Progenitor cell of endocrine pancreas (in vitro differentiated cells): Measurements from ENCODE around the gene CTNND1. TPM values are rescaled to one million over a fixed set of nuclear protein-coding genes. Genes with fewer than 3 reads are reported as not detected.

Source experiments
- DNase-seq: peaks from one replicate; pipeline ENCODE4 v3.0.0; 2021; ENCODE audit warnings: low spot score; ENCODE audit not compliant: unreplicated experiment
- H3K27ac Mint-ChIP-seq: 2 replicates; pipeline ENCODE4 v1.8.0; 2021; ENCODE audit warnings: mild to moderate bottlenecking, moderate library complexity, mixed read lengths
- H3K27me3 Mint-ChIP-seq: 2 replicates; pipeline ENCODE4 v1.8.0; 2021; ENCODE audit warnings: mixed read lengths
- H3K36me3 Mint-ChIP-seq: 2 replicates; pipeline ENCODE4 v1.8.0; 2022; ENCODE audit warnings: mixed read lengths; ENCODE audit not compliant: insufficient read depth
- H3K4me1 Mint-ChIP-seq: 2 replicates; pipeline ENCODE4 v1.8.0; 2021; ENCODE audit warnings: low read depth, mixed read lengths
- H3K4me3 Mint-ChIP-seq: 2 replicates; pipeline ENCODE4 v1.8.0; 2021; ENCODE audit warnings: low read depth, mild to moderate bottlenecking, moderate library complexity, mixed read lengths
- H3K9me3 Mint-ChIP-seq: 2 replicates; pipeline ENCODE4 v1.8.0; 2021; ENCODE audit warnings: low read depth, mixed read lengths
- total RNA-seq: library from RNA; stranded (reverse); gene quantifications from 2 replicates; pipeline ENCODE4 v1.2.1, GENCODE V29; 2021
- TF ChIP-seq, protein P1 (sequence below): fragments of 200-600 bp; sonication (generic); IDR thresholded peaks from one replicate; pipeline ENCODE4 v1.5.0; 2021; ENCODE audit warnings: antibody characterized with exemption, mild to moderate bottlenecking; ENCODE audit not compliant: unreplicated experiment

Gene CTNND1
- total RNA-seq, 1 donor from 2014 or later, result 367 TPM

DNA sequence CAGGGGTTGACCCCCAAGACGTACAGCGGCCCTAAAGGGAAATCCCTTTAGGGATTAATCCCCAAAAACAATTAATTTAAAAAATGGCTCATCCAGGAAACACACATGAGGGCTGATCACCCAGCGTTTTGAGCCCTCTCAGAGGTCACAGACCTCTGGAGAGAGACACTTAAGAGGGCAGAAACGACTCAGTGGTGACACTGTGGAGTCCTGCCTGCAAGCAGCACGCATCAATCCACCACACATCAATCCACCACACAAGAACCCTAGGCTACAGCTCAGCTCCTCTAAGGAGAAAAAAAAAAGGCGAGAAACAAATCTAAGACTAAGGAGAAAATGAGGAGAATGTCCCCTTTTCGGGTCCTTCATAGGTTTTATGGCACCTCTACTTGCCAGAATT lies 32.8 kb upstream of the CTNND1 start:
- H3K27me3 Mint-ChIP-seq, result no peaks in the 10 kb centered on the region
- DNase-seq, result no peak
- no peaks in the 10 kb centered on the region for H3K4me1 Mint-ChIP-seq
- no peaks in the 10 kb centered on the region for H3K9me3 Mint-ChIP-seq
- H3K36me3 Mint-ChIP-seq, result peaks cover 4% of the 10 kb centered on the region
- H3K27ac Mint-ChIP-seq, result peak overlapping the region; percentile 71
- no peak overlapping the region for H3K4me3 Mint-ChIP-seq
- TF ChIP-seq, protein P1, sequence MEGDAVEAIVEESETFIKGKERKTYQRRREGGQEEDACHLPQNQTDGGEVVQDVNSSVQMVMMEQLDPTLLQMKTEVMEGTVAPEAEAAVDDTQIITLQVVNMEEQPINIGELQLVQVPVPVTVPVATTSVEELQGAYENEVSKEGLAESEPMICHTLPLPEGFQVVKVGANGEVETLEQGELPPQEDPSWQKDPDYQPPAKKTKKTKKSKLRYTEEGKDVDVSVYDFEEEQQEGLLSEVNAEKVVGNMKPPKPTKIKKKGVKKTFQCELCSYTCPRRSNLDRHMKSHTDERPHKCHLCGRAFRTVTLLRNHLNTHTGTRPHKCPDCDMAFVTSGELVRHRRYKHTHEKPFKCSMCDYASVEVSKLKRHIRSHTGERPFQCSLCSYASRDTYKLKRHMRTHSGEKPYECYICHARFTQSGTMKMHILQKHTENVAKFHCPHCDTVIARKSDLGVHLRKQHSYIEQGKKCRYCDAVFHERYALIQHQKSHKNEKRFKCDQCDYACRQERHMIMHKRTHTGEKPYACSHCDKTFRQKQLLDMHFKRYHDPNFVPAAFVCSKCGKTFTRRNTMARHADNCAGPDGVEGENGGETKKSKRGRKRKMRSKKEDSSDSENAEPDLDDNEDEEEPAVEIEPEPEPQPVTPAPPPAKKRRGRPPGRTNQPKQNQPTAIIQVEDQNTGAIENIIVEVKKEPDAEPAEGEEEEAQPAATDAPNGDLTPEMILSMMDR, result no peak

DNA sequence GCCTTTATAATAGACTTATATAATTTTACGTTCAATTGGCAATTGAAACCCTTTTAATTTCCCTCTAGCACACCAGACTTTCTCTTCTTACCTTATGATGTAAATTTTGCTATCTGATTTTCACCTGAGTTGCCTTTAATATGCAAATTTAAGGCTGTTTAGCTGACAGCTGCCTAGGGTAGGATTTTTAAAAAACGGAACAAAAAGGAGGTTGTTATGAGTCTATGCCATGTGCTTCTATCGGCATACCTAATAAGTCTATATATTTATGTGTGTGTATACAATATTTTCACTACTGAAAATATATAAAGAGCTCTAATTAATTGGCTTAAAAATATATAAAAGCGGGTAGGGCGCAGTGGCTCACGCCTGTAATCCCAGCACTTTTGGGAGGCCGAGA lies 32.1 kb upstream of the CTNND1 start:
- H3K4me1 Mint-ChIP-seq, result no peaks in the 10 kb centered on the region
- H3K27me3 Mint-ChIP-seq, result no peaks in the 10 kb centered on the region
- no peak for DNase-seq
- H3K36me3 Mint-ChIP-seq, result peaks cover 4% of the 10 kb centered on the region
- no peak overlapping the region for H3K27ac Mint-ChIP-seq
- no peaks in the 10 kb centered on the region for H3K9me3 Mint-ChIP-seq
- TF ChIP-seq, protein P1, result no peak
- H3K4me3 Mint-ChIP-seq, result no peak overlapping the region

DNA sequence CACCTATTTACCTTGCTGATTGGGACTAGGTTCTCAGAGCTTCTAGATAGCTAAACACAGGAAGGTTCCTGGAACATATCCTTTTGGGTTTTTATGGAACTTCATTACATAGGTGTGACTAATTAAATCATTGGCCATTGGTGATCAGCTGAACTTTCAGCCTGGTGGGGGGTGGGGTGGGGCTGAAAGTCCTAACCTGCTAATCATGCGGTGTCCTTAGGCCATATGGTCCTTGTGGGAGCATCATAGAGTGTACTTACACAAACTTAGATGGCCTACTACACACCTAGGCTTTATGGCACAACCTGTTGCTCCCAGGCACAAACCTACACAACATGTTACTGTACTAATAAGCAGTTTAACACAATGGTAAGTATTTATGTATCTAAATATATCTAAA lies 28.9 kb upstream of the CTNND1 start:
- Mint-ChIP-seq H3K27ac (no peak overlapping the region), H3K4me3 (no peak overlapping the region), H3K4me1 (peaks cover 16% of the 10 kb centered on the region), H3K36me3 (peaks cover 9% of the 10 kb centered on the region), H3K9me3 (no peaks in the 10 kb centered on the region), H3K27me3 (no peaks in the 10 kb centered on the region)
- TF ChIP-seq, protein P1, result no peak
- no peak for DNase-seq

DNA sequence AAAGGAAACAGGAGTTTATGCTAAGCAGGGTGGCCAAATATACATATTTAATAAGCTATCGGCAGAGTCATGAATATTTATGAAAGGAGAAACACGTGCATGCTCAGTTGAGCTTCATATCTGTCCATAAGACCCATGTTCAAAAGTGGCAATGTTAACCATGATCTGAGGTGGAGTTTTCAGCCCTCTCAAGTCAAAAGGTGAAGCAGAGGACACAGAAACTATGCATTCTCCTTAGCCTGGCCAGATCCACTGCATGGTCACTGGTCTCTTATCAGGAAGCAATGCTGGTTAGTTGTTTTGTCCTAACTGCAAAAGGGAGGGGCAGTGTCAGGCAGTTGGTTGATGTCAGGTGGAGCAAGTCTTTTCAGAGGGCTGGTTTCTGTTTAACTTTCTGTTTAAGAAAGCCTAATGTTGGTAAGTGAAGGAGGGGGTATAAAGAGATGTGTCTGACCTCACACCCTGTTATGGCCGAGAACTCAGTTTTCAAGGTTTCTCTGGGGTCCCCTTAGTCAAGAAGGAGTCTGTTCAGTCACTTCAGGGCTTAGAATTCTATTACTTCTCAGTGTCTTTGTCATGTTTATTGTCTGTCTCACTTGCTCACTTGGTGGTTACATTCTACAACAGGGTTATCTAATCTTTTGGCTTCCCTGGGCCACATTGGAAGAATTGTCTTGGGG lies 25.8 kb upstream of the CTNND1 start:
- no peaks in the 10 kb centered on the region for H3K9me3 Mint-ChIP-seq

DNA sequence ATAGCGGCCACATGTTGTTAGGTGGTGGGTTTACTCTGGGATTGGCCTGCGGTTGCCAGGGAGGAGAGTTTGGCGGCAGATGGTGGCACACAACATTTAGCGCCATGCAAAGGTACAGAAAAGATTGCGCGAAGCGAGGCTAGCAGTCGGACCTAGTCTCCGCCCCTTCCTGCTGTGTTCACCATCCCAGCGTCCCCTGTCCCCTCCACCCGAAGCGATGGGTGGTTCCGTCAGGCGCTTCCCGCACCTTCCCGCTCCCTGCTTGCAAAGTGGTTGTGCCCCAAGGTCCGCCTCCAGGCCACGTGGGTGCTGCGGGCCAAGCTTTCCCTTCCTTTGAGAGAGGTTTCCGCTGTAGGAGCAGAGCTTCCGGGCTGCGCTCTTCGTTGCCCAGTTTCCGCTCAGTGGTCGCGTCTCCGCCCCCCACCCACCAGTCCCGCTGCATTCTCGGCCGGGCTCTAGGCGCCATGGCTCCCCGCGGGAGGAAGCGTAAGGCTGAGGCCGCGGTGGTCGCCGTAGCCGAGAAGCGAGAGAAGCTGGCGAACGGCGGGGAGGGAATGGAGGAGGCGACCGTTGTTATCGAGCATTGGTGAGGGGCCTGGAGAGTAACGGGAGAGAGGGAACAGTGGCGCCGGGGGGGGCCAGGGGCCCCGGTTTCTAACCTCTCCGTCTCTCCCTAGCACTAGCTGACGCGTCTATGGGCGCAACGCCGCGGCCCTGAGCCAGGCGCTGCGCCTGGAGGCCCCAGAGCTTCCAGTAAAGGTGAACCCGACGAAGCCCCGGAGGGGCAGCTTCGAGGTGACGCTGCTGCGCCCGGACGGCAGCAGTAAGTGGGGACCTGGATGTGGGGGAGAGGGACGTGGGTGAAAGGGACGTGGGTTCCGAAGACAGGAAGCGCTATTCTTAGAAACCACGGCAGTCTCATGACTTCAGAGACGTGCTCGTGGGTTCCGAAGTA lies 20.2 kb upstream of the CTNND1 start, which contains the start of gene SELENOH:
Gene SELENOH (plus strand): TSS at position 360 of the 955 bp plus-strand sequence. CDS start 105 bp downstream, at position 465.
- H3K27ac Mint-ChIP-seq, result peak within 1 kb of the TSS; percentile 99
- TF ChIP-seq, protein P1, result no peak
- peaks cover 16% of the 10 kb centered on the region for H3K4me1 Mint-ChIP-seq
- H3K36me3 Mint-ChIP-seq, result peaks cover 17% of the 10 kb centered on the region
- no peaks in the 10 kb centered on the region for H3K27me3 Mint-ChIP-seq
- H3K9me3 Mint-ChIP-seq, result no peaks in the 10 kb centered on the region
- DNase-seq, result peak; percentile 92
- H3K4me3 Mint-ChIP-seq, result peak within 1 kb of the TSS; percentile 95

More for the DNA sequence above, 25.8 kb upstream of the CTNND1 start:
- TF ChIP-seq, protein P1, result no peak
- H3K4me3 Mint-ChIP-seq, result peak overlapping the region; percentile 22
- no peak for DNase-seq
- H3K27me3 Mint-ChIP-seq, result no peaks in the 10 kb centered on the region
- H3K27ac Mint-ChIP-seq, result peak overlapping the region; percentile 97
- H3K36me3 Mint-ChIP-seq, result peaks cover 14% of the 10 kb centered on the region
- H3K4me1 Mint-ChIP-seq, result peaks cover 18% of the 10 kb centered on the region
